HG03439 (cell line): ENCODE measurements around the gene KCNT1.

Experiments used
- ATAC-seq: cut with Tn5 transposase; IDR thresholded peaks from one replicate; pipeline ENCODE4 v1.9.1; 2021; ENCODE audit warnings: mild to moderate bottlenecking, moderate library complexity; ENCODE audit not compliant: unreplicated experiment

The KCNT1 gene

GRCh38 chr9:135744333-135745070 is 42.5 kb downstream of the KCNT1 start:
- ATAC-seq, result no peak

- ATAC-seq, result no peak
Measured at GRCh38 chr9:135745189-135745588, 43.2 kb downstream of the KCNT1 start.

- no peak for ATAC-seq
Measured at GRCh38 chr9:135745686-135746324, 43.8 kb downstream of the KCNT1 start.

- no peak for ATAC-seq
Measured at GRCh38 chr9:135746565-135746964, 44.6 kb downstream of the KCNT1 start.

- no peak for ATAC-seq
Measured at GRCh38 chr9:135747311-135747710, 45.3 kb downstream of the KCNT1 start.

- no peak for ATAC-seq
Measured at GRCh38 chr9:135748676-135749075, 46.7 kb downstream of the KCNT1 start.

- no peak for ATAC-seq
Measured at GRCh38 chr9:135749171-135750045, 47.4 kb downstream of the KCNT1 start.

- no peak for ATAC-seq
Measured at GRCh38 chr9:135750786-135751185, 48.8 kb downstream of the KCNT1 start.

- no peak for ATAC-seq
Measured at GRCh38 chr9:135751501-135751900, 49.5 kb downstream of the KCNT1 start.

- no peak for ATAC-seq
Measured at GRCh38 chr9:135752281-135753204, 50.6 kb downstream of the KCNT1 start.

- no peak for ATAC-seq
Measured at GRCh38 chr9:135753391-135754105, 51.6 kb downstream of the KCNT1 start.

- ATAC-seq, result no peak
Measured at GRCh38 chr9:135756576-135756975, 54.6 kb downstream of the KCNT1 start.

GRCh38 chr9:135757356-135757755 is 55.4 kb downstream of the KCNT1 start:
- ATAC-seq, result no peak

- ATAC-seq, result no peak
Measured at GRCh38 chr9:135758056-135758455, 56.1 kb downstream of the KCNT1 start.

- no peak for ATAC-seq
Measured at GRCh38 chr9:135758870-135759269, 56.9 kb downstream of the KCNT1 start.

GRCh38 chr9:135759676-135760300 is 57.8 kb downstream of the KCNT1 start:
- ATAC-seq, result no peak

- ATAC-seq, result no peak
Measured at GRCh38 chr9:135760465-135760864, 58.5 kb downstream of the KCNT1 start.

GRCh38 chr9:135761150-135761844 is 59.3 kb downstream of the KCNT1 start:
- no peak for ATAC-seq

- no peak for ATAC-seq
Measured at GRCh38 chr9:135761845-135762168, 59.8 kb downstream of the KCNT1 start.
